H54 (cell line): ENCODE data around the gene G6PC2.

Experiments used
- DNase-seq: peaks from one replicate; pipeline ENCODE4 v3.0.0; 2011; ENCODE audit warnings: low spot score, mixed read lengths; ENCODE audit not compliant: insufficient read length
- FAIRE-seq: peaks from 3 replicates; lab custom pipeline; 2011; peaks lifted over from hg19 to GRCh38; lab: Jason Lieb, UNC
- POLR2A ChIP-seq: IDR thresholded peaks from 2 replicates; pipeline ENCODE4 v1.6.1; 2011; ENCODE audit warnings: low read depth, mild to moderate bottlenecking, low read length

The G6PC2 gene

GRCh38 chr2:168944065-168944464, 43.0 kb downstream of the G6PC2 start:
- FAIRE-seq, result no peak
- no peak for DNase-seq
- no peak for TF ChIP-seq POLR2A

GRCh38 chr2:168945508-168945907, 44.4 kb downstream of the G6PC2 start:
- no peak for TF ChIP-seq POLR2A
- DNase-seq (no peak), FAIRE-seq (no peak)

- DNase-seq, result no peak
- TF ChIP-seq POLR2A, result no peak
- FAIRE-seq, result no peak
Measured at GRCh38 chr2:168948621-168949212, 47.6 kb downstream of the G6PC2 start.

- no peak for TF ChIP-seq POLR2A
- no peak for FAIRE-seq
- DNase-seq, result no peak
Measured at GRCh38 chr2:168949324-168949723, 48.2 kb downstream of the G6PC2 start.

- no peak for DNase-seq
- no peak for FAIRE-seq
- TF ChIP-seq POLR2A, result no peak
Measured at GRCh38 chr2:168951871-168952270, 50.8 kb downstream of the G6PC2 start.

- no peak for FAIRE-seq
- DNase-seq, result no peak
- no peak for TF ChIP-seq POLR2A
Measured at GRCh38 chr2:168952424-168952823, 51.3 kb downstream of the G6PC2 start.

GRCh38 chr2:168954256-168954655, 53.2 kb downstream of the G6PC2 start:
- no peak for DNase-seq
- TF ChIP-seq POLR2A, result no peak
- FAIRE-seq, result no peak

- no peak for TF ChIP-seq POLR2A
- DNase-seq, result no peak
- no peak for FAIRE-seq
Measured at GRCh38 chr2:168955321-168955720, 54.2 kb downstream of the G6PC2 start.

- FAIRE-seq (no peak), DNase-seq (no peak)
- no peak for TF ChIP-seq POLR2A
Measured at GRCh38 chr2:168956392-168956791, 55.3 kb downstream of the G6PC2 start.
